Esophagus squamous epithelium (tissue), 5 donors: Measurements from ENCODE around the gene DEPDC4. TPM values are rescaled to one million over a fixed set of nuclear protein-coding genes. Genes with fewer than 3 reads are reported as not detected.

Source experiments
- DNase-seq: peaks from one replicate; lab custom pipeline; 2025; lab: John Stamatoyannopoulos, UW
- H3K27ac ChIP-seq, 4 donors: fragments of 200-600 bp; sonication (generic); one replicate each; pipeline ENCODE4 v1.5.1; 2016 to 2019; ENCODE audit warnings: mild to moderate bottlenecking in 1 of 4
- H3K27me3 ChIP-seq, 4 donors: fragments of 200-600 bp; sonication (generic); 1 replicate in 3 of 4; 2 replicates in 1 of 4; pipeline versions ENCODE4 v1.5.1 to v1.6.0; 2017 to 2021; ENCODE audit warnings: antibody characterized with exemption in 1 of 4
- H3K36me3 ChIP-seq, 3 donors: fragments of 200-600 bp; sonication (generic); one replicate each; pipeline ENCODE4 v1.5.1; 2016 to 2019
- H3K4me1 ChIP-seq, 3 donors: fragments of 200-600 bp; sonication (generic); one replicate each; pipeline ENCODE4 v1.5.1; 2017 to 2019
- H3K4me3 ChIP-seq, 4 donors: fragments of 200-600 bp; sonication (generic); 1 replicate in 3 of 4; 2 replicates in 1 of 4; pipeline ENCODE4 v1.5.1; 2016 to 2019; ENCODE audit warnings: mild to moderate bottlenecking in 2 of 4, moderate library complexity in 1 of 4
- H3K9me3 ChIP-seq, 3 donors: fragments of 200-600 bp; sonication (generic); one replicate each; pipeline ENCODE4 v1.5.1; 2016 to 2019
- POLR2A ChIP-seq, 4 donors: fragments of 450-650 bp; IDR thresholded peaks; one replicate each; pipeline ENCODE4 v1.6.1; 2017; ENCODE audit warnings: antibody characterized with exemption in 4 of 4, mild to moderate bottlenecking in 4 of 4, moderate library complexity in 3 of 4
- WGBS, 2 donors: methylation state at CpG; one replicate each; pipeline ENCODE4 v1.1.5; 2018; 5-methylcytosine and 5-hydroxymethylcytosine counted together
- intact Hi-C: fragments of 100-400 bp; cut with DNase I; formaldehyde crosslinking; loops from one replicate; pipeline ENCODE4 v1.15.0; 2022
- total RNA-seq, 4 donors: library from RNA; depleted of rRNA; stranded (reverse); fragments of >200 nt; gene quantifications; one replicate each; pipeline ENCODE4 v1.1.0, GENCODE V29; 2016
- TF ChIP-seq, protein P1 (sequence below), 6 experiments: fragments of 450-650 bp in 4 of 6; fragments of 200-600 bp in 2 of 6; sonication (generic) in 2 of 6; IDR thresholded peaks; one replicate each; pipeline ENCODE4 v1.5.1; 2016 to 2019; ENCODE audit warnings: antibody characterized with exemption in 6 of 6, mild to moderate bottlenecking in 4 of 6, moderate library complexity in 4 of 6
- donor health status: DM: yes; HTN: yes; CAD: no.

The DEPDC4 gene
- total RNA-seq, 4 donors from 2014 or later: 0.76 to 1.1 (median 0.95) TPM; not detected in 1

- H3K36me3 ChIP-seq: peaks cover 0 to 79% (median 15%) of the 10 kb centered on the region in 3 donors
These were observed 53.6 kb downstream of the DEPDC4 start for GRCh38 chr12:100213016-100213891.

DNA sequence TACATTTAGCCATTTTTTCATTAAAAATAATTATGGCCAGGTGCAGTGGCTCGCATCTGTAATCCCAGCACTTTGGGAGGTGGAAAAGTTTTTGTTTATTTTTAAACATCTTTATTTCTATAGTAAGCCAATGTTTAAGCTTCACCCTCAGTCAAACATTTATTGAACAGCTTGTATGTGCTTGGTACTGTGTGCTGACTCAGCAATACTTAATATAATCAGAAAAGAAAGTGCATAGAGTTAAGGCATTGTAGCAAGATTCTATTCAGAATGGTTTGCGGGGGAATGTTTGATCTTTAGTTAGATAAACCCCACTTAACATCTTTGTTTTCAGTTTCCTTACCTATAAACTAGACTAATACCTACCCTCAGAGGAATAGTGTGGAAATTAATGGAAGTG, 55.2 kb downstream of the DEPDC4 start:
- Histone ChIP-seq H3K27me3 (no peaks in the 10 kb centered on the region), H3K27ac (no peak overlapping the region), H3K9me3 (no peaks in the 10 kb centered on the region), H3K36me3 (peaks cover 0 to 82% (median 24%) of the 10 kb centered on the region in 3 donors), H3K4me1 (no peaks in the 10 kb centered on the region), H3K4me3 (no peak overlapping the region)
- TF ChIP-seq, protein P1, sequence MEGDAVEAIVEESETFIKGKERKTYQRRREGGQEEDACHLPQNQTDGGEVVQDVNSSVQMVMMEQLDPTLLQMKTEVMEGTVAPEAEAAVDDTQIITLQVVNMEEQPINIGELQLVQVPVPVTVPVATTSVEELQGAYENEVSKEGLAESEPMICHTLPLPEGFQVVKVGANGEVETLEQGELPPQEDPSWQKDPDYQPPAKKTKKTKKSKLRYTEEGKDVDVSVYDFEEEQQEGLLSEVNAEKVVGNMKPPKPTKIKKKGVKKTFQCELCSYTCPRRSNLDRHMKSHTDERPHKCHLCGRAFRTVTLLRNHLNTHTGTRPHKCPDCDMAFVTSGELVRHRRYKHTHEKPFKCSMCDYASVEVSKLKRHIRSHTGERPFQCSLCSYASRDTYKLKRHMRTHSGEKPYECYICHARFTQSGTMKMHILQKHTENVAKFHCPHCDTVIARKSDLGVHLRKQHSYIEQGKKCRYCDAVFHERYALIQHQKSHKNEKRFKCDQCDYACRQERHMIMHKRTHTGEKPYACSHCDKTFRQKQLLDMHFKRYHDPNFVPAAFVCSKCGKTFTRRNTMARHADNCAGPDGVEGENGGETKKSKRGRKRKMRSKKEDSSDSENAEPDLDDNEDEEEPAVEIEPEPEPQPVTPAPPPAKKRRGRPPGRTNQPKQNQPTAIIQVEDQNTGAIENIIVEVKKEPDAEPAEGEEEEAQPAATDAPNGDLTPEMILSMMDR (IDR thresholded peaks at IDR 0.05): no peak
- TF ChIP-seq POLR2A (IDR thresholded peaks at IDR 0.05): no peak
- WGBS, 2 donors: 93 to 97% methylated on average over 2 of the region's 2 CpGs
- no peak for DNase-seq
- intact Hi-C loops: no loop called here

More at GRCh38 chr12:100213016-100213891, 53.6 kb downstream of the DEPDC4 start:
- no peaks in the 10 kb centered on the region for H3K4me1 ChIP-seq
- intact Hi-C loops: no loop called here
- no peak for TF ChIP-seq POLR2A (IDR thresholded peaks at IDR 0.05)
- TF ChIP-seq, protein P1 (IDR thresholded peaks at IDR 0.05): no peak
- no peak overlapping the region for H3K27ac ChIP-seq
- H3K9me3 ChIP-seq: no peaks in the 10 kb centered on the region
- WGBS, 2 donors: 82 to 91% methylated on average over 5 of the region's 5 CpGs
- no peak overlapping the region for H3K4me3 ChIP-seq
- H3K27me3 ChIP-seq: no peaks in the 10 kb centered on the region
- DNase-seq: no peak

GRCh38 chr12:100208834-100209233, 58.0 kb downstream of the DEPDC4 start:
- Histone ChIP-seq H3K27ac (no peak overlapping the region), H3K9me3 (no peaks in the 10 kb centered on the region), H3K27me3 (no peaks in the 10 kb centered on the region), H3K4me1 (no peaks in the 10 kb centered on the region), H3K36me3 (peaks cover 0 to 89% (median 24%) of the 10 kb centered on the region in 3 donors), H3K4me3 (no peak overlapping the region)
- intact Hi-C loops: no loop called here
- DNase-seq: no peak
- WGBS, 2 donors: 95 to 100% methylated on average over 5 of the region's 5 CpGs
- TF ChIP-seq POLR2A (IDR thresholded peaks at IDR 0.05): no peak
- TF ChIP-seq, protein P1 (IDR thresholded peaks at IDR 0.05): no peak

- no peak for DNase-seq
- no peak for TF ChIP-seq POLR2A (IDR thresholded peaks at IDR 0.05)
- TF ChIP-seq, protein P1 (IDR thresholded peaks at IDR 0.05): no peak
- no peak overlapping the region for H3K4me3 ChIP-seq
- H3K9me3 ChIP-seq: no peaks in the 10 kb centered on the region
- H3K4me1 ChIP-seq: peaks cover 0 to 9% (median 2%) of the 10 kb centered on the region in 3 donors
- no peak overlapping the region for H3K27ac ChIP-seq
- peaks cover 0 to 74% (median 15%) of the 10 kb centered on the region in 3 donors for H3K36me3 ChIP-seq
- intact Hi-C loops: no loop called here
- no peaks in the 10 kb centered on the region for H3K27me3 ChIP-seq
- 93 to 100% methylated on average over 1 to 2 of the region's 2 CpGs for WGBS, 2 donors
These were observed 59.6 kb downstream of the DEPDC4 start for GRCh38 chr12:100207311-100207710.
